ENCODE data around the gene PXK. TPM values are rescaled to one million over a fixed set of nuclear protein-coding genes. Genes with fewer than 3 reads are reported as not detected.

PXK gene
- total RNA-seq, 2 donors from 2014 or later = 9.3 to 11.4 TPM

GRCh38 chr3:58369038-58369437 lies 36.3 kb downstream of the PXK start:
- no peaks in the 10 kb centered on the region for H3K36me3 ChIP-seq
- no peaks in the 10 kb centered on the region for H3K4me1 ChIP-seq
- H3K9ac ChIP-seq (ENCODE audit: low read depth in 2 of 2, low read length in 2 of 2) = no peak overlapping the region
- H3K4me3 ChIP-seq = no peak overlapping the region
- no peaks in the 10 kb centered on the region for H3K9me3 ChIP-seq
- intact Hi-C loops (cut with DNase I) = no loop called here
- DNase-seq = no peak
- no peaks in the 10 kb centered on the region for H3K27me3 ChIP-seq
- TF ChIP-seq CTCF (IDR thresholded peaks at IDR 0.05) = no peak
- no peak overlapping the region for H3K27ac ChIP-seq

- no peaks in the 10 kb centered on the region for H3K36me3 ChIP-seq
- no peak overlapping the region for H3K27ac ChIP-seq
- no peak overlapping the region for H3K9ac ChIP-seq (ENCODE audit: low read depth in 2 of 2, low read length in 2 of 2)
- H3K4me1 ChIP-seq = no peaks in the 10 kb centered on the region
- H3K9me3 ChIP-seq = no peaks in the 10 kb centered on the region
- DNase-seq = no peak
- no peak overlapping the region for H3K4me3 ChIP-seq
- TF ChIP-seq CTCF (IDR thresholded peaks at IDR 0.05) = no peak
- intact Hi-C loops (cut with DNase I) = no loop called here
- no peaks in the 10 kb centered on the region for H3K27me3 ChIP-seq
Measured at GRCh38 chr3:58369876-58370275, 37.2 kb downstream of the PXK start.

- Histone ChIP-seq H3K27me3 (no peaks in the 10 kb centered on the region), H3K9me3 (no peaks in the 10 kb centered on the region), H3K27ac (no peak overlapping the region), H3K4me3 (no peak overlapping the region), H3K9ac (ENCODE audit: low read depth in 2 of 2, low read length in 2 of 2) (no peak overlapping the region), H3K36me3 (no peaks in the 10 kb centered on the region), H3K4me1 (no peaks in the 10 kb centered on the region)
- intact Hi-C loops (cut with DNase I) = no loop called here
- TF ChIP-seq CTCF (IDR thresholded peaks at IDR 0.05) = no peak
- no peak for DNase-seq
Measured at GRCh38 chr3:58370407-58370806, 37.7 kb downstream of the PXK start.

- intact Hi-C loops (cut with DNase I) = no loop called here
- DNase-seq = no peak
Measured at GRCh38 chr3:58371754-58372153, 39.1 kb downstream of the PXK start.

GRCh38 chr3:58375254-58375653 lies 42.6 kb downstream of the PXK start:
- TF ChIP-seq CTCF (IDR thresholded peaks at IDR 0.05) = no peak
- no peaks in the 10 kb centered on the region for H3K36me3 ChIP-seq
- no peak overlapping the region for H3K4me3 ChIP-seq
- no peaks in the 10 kb centered on the region for H3K4me1 ChIP-seq
- H3K9me3 ChIP-seq = no peaks in the 10 kb centered on the region
- H3K27ac ChIP-seq = no peak overlapping the region
- H3K27me3 ChIP-seq = no peaks in the 10 kb centered on the region
- no peak for DNase-seq
- intact Hi-C loops (cut with DNase I) = no loop called here
- H3K9ac ChIP-seq (ENCODE audit: low read depth in 2 of 2, low read length in 2 of 2) = no peak overlapping the region

More at GRCh38 chr3:58371754-58372153, 39.1 kb downstream of the PXK start:
- TF ChIP-seq CTCF (IDR thresholded peaks at IDR 0.05) = no peak
- H3K4me1 ChIP-seq = no peaks in the 10 kb centered on the region
- H3K36me3 ChIP-seq = no peaks in the 10 kb centered on the region
- no peak overlapping the region for H3K9ac ChIP-seq (ENCODE audit: low read depth in 2 of 2, low read length in 2 of 2)
- no peaks in the 10 kb centered on the region for H3K9me3 ChIP-seq
- no peak overlapping the region for H3K4me3 ChIP-seq
- no peak overlapping the region for H3K27ac ChIP-seq
- H3K27me3 ChIP-seq = no peaks in the 10 kb centered on the region

- no peaks in the 10 kb centered on the region for H3K9me3 ChIP-seq
- H3K4me1 ChIP-seq = no peaks in the 10 kb centered on the region
- no peak for TF ChIP-seq CTCF (IDR thresholded peaks at IDR 0.05)
- no peaks in the 10 kb centered on the region for H3K27me3 ChIP-seq
- no peak overlapping the region for H3K27ac ChIP-seq
- H3K4me3 ChIP-seq = no peak overlapping the region
- DNase-seq = no peak
- H3K36me3 ChIP-seq = no peaks in the 10 kb centered on the region
- no peak overlapping the region for H3K9ac ChIP-seq (ENCODE audit: low read depth in 2 of 2, low read length in 2 of 2)
- intact Hi-C loops (cut with DNase I) = no loop called here
Measured at GRCh38 chr3:58377168-58377567, 44.5 kb downstream of the PXK start.
